GM19328 (cell line): ENCODE measurements around the gene HSPA12A.

Experiments
- ATAC-seq: cut with Tn5 transposase; IDR thresholded peaks from one replicate; pipeline ENCODE4 v1.9.1; 2021; ENCODE audit warnings: mild to moderate bottlenecking, moderate library complexity; ENCODE audit not compliant: unreplicated experiment

The HSPA12A gene

GRCh38 chr10:116694243-116694926, 48.0 kb downstream of the HSPA12A start:
- ATAC-seq, result no peak

- no peak for ATAC-seq
These were observed 50.1 kb downstream of the HSPA12A start for GRCh38 chr10:116692225-116692624.

GRCh38 chr10:116691635-116692034, 50.7 kb downstream of the HSPA12A start:
- ATAC-seq, result no peak

- ATAC-seq, result no peak
These were observed 51.7 kb downstream of the HSPA12A start for GRCh38 chr10:116690356-116691322.

GRCh38 chr10:116689744-116690143, 52.6 kb downstream of the HSPA12A start:
- no peak for ATAC-seq

GRCh38 chr10:116688741-116689495, 53.4 kb downstream of the HSPA12A start:
- no peak for ATAC-seq

GRCh38 chr10:116688241-116688711, 54.1 kb downstream of the HSPA12A start:
- no peak for ATAC-seq

- no peak for ATAC-seq
These were observed 54.7 kb downstream of the HSPA12A start for GRCh38 chr10:116687633-116688032.

GRCh38 chr10:116686632-116687031, 55.7 kb downstream of the HSPA12A start:
- ATAC-seq, result no peak

- no peak for ATAC-seq
These were observed 56.6 kb downstream of the HSPA12A start for GRCh38 chr10:116685807-116686206.

GRCh38 chr10:116684781-116685180, 57.6 kb downstream of the HSPA12A start:
- no peak for ATAC-seq

- ATAC-seq, result no peak
These were observed 58.5 kb downstream of the HSPA12A start for GRCh38 chr10:116683821-116684220.

GRCh38 chr10:116683166-116683565, 59.2 kb downstream of the HSPA12A start:
- ATAC-seq, result no peak

- no peak for ATAC-seq
These were observed 63.0 kb downstream of the HSPA12A start for GRCh38 chr10:116679351-116679750.

GRCh38 chr10:116676633-116677032, 65.7 kb downstream of the HSPA12A start:
- no peak for ATAC-seq

GRCh38 chr10:116676118-116676517, 66.2 kb downstream of the HSPA12A start:
- no peak for ATAC-seq

GRCh38 chr10:116674901-116675423, 67.4 kb downstream of the HSPA12A start:
- ATAC-seq, result no peak

- no peak for ATAC-seq
These were observed 68.5 kb downstream of the HSPA12A start for GRCh38 chr10:116673866-116674265.

GRCh38 chr10:116672891-116673290, 69.5 kb downstream of the HSPA12A start:
- no peak for ATAC-seq

GRCh38 chr10:116671274-116671926, 71.0 kb downstream of the HSPA12A start:
- ATAC-seq, result no peak
